ENCODE data around the gene RAB37.

DNA sequence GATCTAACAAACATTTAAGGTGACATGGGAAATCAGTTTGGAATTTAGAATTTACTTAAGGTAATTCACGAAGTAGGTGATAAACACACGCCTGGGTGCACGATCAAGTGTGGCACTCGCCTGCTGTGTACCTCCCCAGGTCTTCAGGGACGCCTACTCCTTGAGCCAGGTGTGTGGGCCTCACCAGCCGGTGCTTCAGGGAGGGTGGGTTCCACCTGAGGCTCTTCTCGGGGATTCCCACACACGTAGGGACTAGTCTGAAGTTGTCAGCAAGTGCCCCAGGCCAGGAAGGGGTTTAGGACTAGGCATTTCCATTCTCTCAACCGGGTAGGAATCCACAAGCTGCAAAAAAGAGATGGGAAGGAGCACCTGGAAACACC, 48.9 kb downstream of the RAB37 start:
- TF ChIP-seq, protein P1, sequence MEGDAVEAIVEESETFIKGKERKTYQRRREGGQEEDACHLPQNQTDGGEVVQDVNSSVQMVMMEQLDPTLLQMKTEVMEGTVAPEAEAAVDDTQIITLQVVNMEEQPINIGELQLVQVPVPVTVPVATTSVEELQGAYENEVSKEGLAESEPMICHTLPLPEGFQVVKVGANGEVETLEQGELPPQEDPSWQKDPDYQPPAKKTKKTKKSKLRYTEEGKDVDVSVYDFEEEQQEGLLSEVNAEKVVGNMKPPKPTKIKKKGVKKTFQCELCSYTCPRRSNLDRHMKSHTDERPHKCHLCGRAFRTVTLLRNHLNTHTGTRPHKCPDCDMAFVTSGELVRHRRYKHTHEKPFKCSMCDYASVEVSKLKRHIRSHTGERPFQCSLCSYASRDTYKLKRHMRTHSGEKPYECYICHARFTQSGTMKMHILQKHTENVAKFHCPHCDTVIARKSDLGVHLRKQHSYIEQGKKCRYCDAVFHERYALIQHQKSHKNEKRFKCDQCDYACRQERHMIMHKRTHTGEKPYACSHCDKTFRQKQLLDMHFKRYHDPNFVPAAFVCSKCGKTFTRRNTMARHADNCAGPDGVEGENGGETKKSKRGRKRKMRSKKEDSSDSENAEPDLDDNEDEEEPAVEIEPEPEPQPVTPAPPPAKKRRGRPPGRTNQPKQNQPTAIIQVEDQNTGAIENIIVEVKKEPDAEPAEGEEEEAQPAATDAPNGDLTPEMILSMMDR (IDR thresholded peaks at IDR 0.05), result no peak
- TF ChIP-seq POLR2A (IDR thresholded peaks at IDR 0.05), result no peak

All from lower leg skin (tissue), 3 donors.